Measurements from ENCODE around the gene IPO5. TPM values are rescaled to one million over a fixed set of nuclear protein-coding genes. Genes with fewer than 3 reads are reported as not detected.

Gene IPO5
- total and polyA plus RNA-seq, 3 experiments from 2014 or later: 38.2 to 239 (median 225) TPM

GRCh38 chr13:97928301-97928700 is 25.2 kb upstream of the IPO5 start:
- no peaks in the 10 kb centered on the region for H3K36me3 ChIP-seq (ENCODE audit: insufficient read depth, low read length)
- Mint-ChIP-seq H3K27me3 (peaks cover 0 to 13% of the 10 kb centered on the region in 2 donors), H3K27ac (no peak overlapping the region), H3K9me3 (peaks cover 0 to 1% (median 0%) of the 10 kb centered on the region in 5 donors), H3K36me3 (peaks cover 0 to 4% (median 0%) of the 10 kb centered on the region in 3 donors), H3K4me1 (no peaks in the 10 kb centered on the region), H3K4me3 (no peak overlapping the region)
- H3K4me3 ChIP-seq (ENCODE audit: low read length): no peak overlapping the region
- ChIA-PET CTCF (no interaction called here), POLR2A (no interaction called here)
- no peaks in the 10 kb centered on the region for H3K27me3 ChIP-seq (ENCODE audit: insufficient read depth, low read length, poor library complexity, severe bottlenecking)
- H3K27ac ChIP-seq (ENCODE audit: low read depth, low read length): no peak overlapping the region
- H3K4me1 ChIP-seq (ENCODE audit: insufficient read depth, low read length): no peaks in the 10 kb centered on the region
- H3K9me3 ChIP-seq (ENCODE audit: low read length): no peaks in the 10 kb centered on the region
- DNase-seq: no peak

- ChIA-PET POLR2A (no interaction called here), CTCF (no interaction called here)
- Histone ChIP-seq H3K27me3 (ENCODE audit: insufficient read depth, low read length, poor library complexity, severe bottlenecking) (peaks cover 5% of the 10 kb centered on the region), H3K4me1 (ENCODE audit: insufficient read depth, low read length) (no peaks in the 10 kb centered on the region), H3K4me3 (ENCODE audit: low read length) (no peak overlapping the region), H3K36me3 (ENCODE audit: insufficient read depth, low read length) (no peaks in the 10 kb centered on the region), H3K27ac (ENCODE audit: low read depth, low read length) (no peak overlapping the region), H3K9me3 (ENCODE audit: low read length) (no peaks in the 10 kb centered on the region)
- peaks cover 0 to 1% (median 0%) of the 10 kb centered on the region in 5 donors for H3K9me3 Mint-ChIP-seq
- DNase-seq: no peak
- peaks cover 5 to 37% of the 10 kb centered on the region in 2 donors for H3K27me3 Mint-ChIP-seq
- H3K27ac Mint-ChIP-seq: no peak overlapping the region
- no peak overlapping the region for H3K4me3 Mint-ChIP-seq
- H3K36me3 Mint-ChIP-seq: peaks cover 0 to 4% (median 0%) of the 10 kb centered on the region in 3 donors
- H3K4me1 Mint-ChIP-seq: no peaks in the 10 kb centered on the region
Measured at GRCh38 chr13:97932036-97932435, 21.4 kb upstream of the IPO5 start.

DNA sequence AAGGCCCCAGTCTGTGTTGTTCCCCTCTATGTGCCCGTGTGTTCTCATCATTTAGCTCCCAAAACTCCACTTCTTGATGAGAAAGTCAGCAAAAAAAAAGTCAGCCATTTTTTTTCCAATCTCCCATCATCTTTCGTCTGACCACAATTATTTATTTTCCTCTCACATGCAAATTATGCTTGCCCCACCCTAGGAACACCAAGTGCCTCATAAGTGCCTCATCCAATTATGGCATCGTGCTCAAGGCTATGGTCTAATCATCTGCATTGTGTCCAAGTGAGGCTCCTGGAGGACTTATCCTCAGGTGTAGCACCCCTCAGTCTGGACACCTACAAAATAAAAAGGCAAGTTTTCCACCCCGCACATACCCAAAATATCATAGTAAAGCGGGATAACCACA is 20.8 kb upstream of the IPO5 start:
- Histone ChIP-seq H3K4me1 (ENCODE audit: insufficient read depth, low read length) (no peaks in the 10 kb centered on the region), H3K4me3 (ENCODE audit: low read length) (no peak overlapping the region), H3K9me3 (ENCODE audit: low read length) (no peaks in the 10 kb centered on the region), H3K27ac (ENCODE audit: low read depth, low read length) (no peak overlapping the region), H3K36me3 (ENCODE audit: insufficient read depth, low read length) (no peaks in the 10 kb centered on the region), H3K27me3 (ENCODE audit: insufficient read depth, low read length, poor library complexity, severe bottlenecking) (peaks cover 5% of the 10 kb centered on the region)
- Mint-ChIP-seq H3K4me3 (no peak overlapping the region), H3K27me3 (peaks cover 7 to 40% of the 10 kb centered on the region in 2 donors), H3K9me3 (no peaks in the 10 kb centered on the region), H3K4me1 (no peaks in the 10 kb centered on the region), H3K36me3 (peaks cover 0 to 4% (median 0%) of the 10 kb centered on the region in 3 donors), H3K27ac (peak overlapping the region in 1 of 8 donors; percentile 56)
- ChIA-PET CTCF (no interaction called here), POLR2A (no interaction called here)
- no peak for DNase-seq

GRCh38 chr13:97933776-97934175 is 19.7 kb upstream of the IPO5 start:
- Mint-ChIP-seq H3K27me3 (peaks cover 10 to 49% of the 10 kb centered on the region in 2 donors), H3K9me3 (no peaks in the 10 kb centered on the region), H3K4me1 (no peaks in the 10 kb centered on the region), H3K36me3 (peaks cover 0 to 4% (median 0%) of the 10 kb centered on the region in 3 donors), H3K27ac (no peak overlapping the region), H3K4me3 (no peak overlapping the region)
- Histone ChIP-seq H3K27me3 (ENCODE audit: insufficient read depth, low read length, poor library complexity, severe bottlenecking) (peaks cover 5% of the 10 kb centered on the region), H3K4me1 (ENCODE audit: insufficient read depth, low read length) (no peaks in the 10 kb centered on the region), H3K27ac (ENCODE audit: low read depth, low read length) (no peak overlapping the region), H3K9me3 (ENCODE audit: low read length) (no peaks in the 10 kb centered on the region), H3K4me3 (ENCODE audit: low read length) (no peak overlapping the region), H3K36me3 (ENCODE audit: insufficient read depth, low read length) (no peaks in the 10 kb centered on the region)
- ChIA-PET POLR2A (no interaction called here), CTCF (no interaction called here)
- DNase-seq: no peak

GRCh38 chr13:97934590-97934989 is 18.9 kb upstream of the IPO5 start:
- H3K27ac Mint-ChIP-seq: no peak overlapping the region
- no peaks in the 10 kb centered on the region for H3K36me3 ChIP-seq (ENCODE audit: insufficient read depth, low read length)
- DNase-seq: no peak
- H3K9me3 Mint-ChIP-seq: no peaks in the 10 kb centered on the region
- H3K4me1 Mint-ChIP-seq: no peaks in the 10 kb centered on the region
- no peak overlapping the region for H3K4me3 ChIP-seq (ENCODE audit: low read length)
- peaks cover 10 to 52% of the 10 kb centered on the region in 2 donors for H3K27me3 Mint-ChIP-seq
- no peak overlapping the region for H3K4me3 Mint-ChIP-seq
- ChIA-PET CTCF (no interaction called here), POLR2A (no interaction called here)
- H3K27ac ChIP-seq (ENCODE audit: low read depth, low read length): no peak overlapping the region
- H3K4me1 ChIP-seq (ENCODE audit: insufficient read depth, low read length): no peaks in the 10 kb centered on the region
- H3K36me3 Mint-ChIP-seq: peaks cover 0 to 4% (median 0%) of the 10 kb centered on the region in 3 donors
- H3K27me3 ChIP-seq (ENCODE audit: insufficient read depth, low read length, poor library complexity, severe bottlenecking): peaks cover 5% of the 10 kb centered on the region
- no peaks in the 10 kb centered on the region for H3K9me3 ChIP-seq (ENCODE audit: low read length)

- H3K36me3 ChIP-seq (ENCODE audit: insufficient read depth, low read length): no peaks in the 10 kb centered on the region
- Mint-ChIP-seq H3K4me3 (no peak overlapping the region), H3K36me3 (peaks cover 0 to 4% (median 0%) of the 10 kb centered on the region in 3 donors), H3K27me3 (peaks cover 10 to 55% of the 10 kb centered on the region in 2 donors), H3K9me3 (no peaks in the 10 kb centered on the region), H3K27ac (no peak overlapping the region), H3K4me1 (no peaks in the 10 kb centered on the region)
- H3K27me3 ChIP-seq (ENCODE audit: insufficient read depth, low read length, poor library complexity, severe bottlenecking): peaks cover 5% of the 10 kb centered on the region
- no peaks in the 10 kb centered on the region for H3K4me1 ChIP-seq (ENCODE audit: insufficient read depth, low read length)
- no peaks in the 10 kb centered on the region for H3K9me3 ChIP-seq (ENCODE audit: low read length)
- ChIA-PET POLR2A (no interaction called here), CTCF (no interaction called here)
- no peak overlapping the region for H3K27ac ChIP-seq (ENCODE audit: low read depth, low read length)
- H3K4me3 ChIP-seq (ENCODE audit: low read length): no peak overlapping the region
- no peak for DNase-seq
Measured at GRCh38 chr13:97935071-97935470, 18.4 kb upstream of the IPO5 start.

- Mint-ChIP-seq H3K4me1 (no peaks in the 10 kb centered on the region), H3K27ac (no peak overlapping the region), H3K27me3 (peaks cover 12 to 54% of the 10 kb centered on the region in 2 donors), H3K36me3 (peaks cover 0 to 4% (median 0%) of the 10 kb centered on the region in 3 donors), H3K4me3 (no peak overlapping the region), H3K9me3 (no peaks in the 10 kb centered on the region)
- Histone ChIP-seq H3K36me3 (ENCODE audit: insufficient read depth, low read length) (no peaks in the 10 kb centered on the region), H3K9me3 (ENCODE audit: low read length) (no peaks in the 10 kb centered on the region), H3K27me3 (ENCODE audit: insufficient read depth, low read length, poor library complexity, severe bottlenecking) (peaks cover 5% of the 10 kb centered on the region), H3K4me3 (ENCODE audit: low read length) (no peak overlapping the region), H3K4me1 (ENCODE audit: insufficient read depth, low read length) (no peaks in the 10 kb centered on the region), H3K27ac (ENCODE audit: low read depth, low read length) (no peak overlapping the region)
- DNase-seq: no peak
- POLR2A ChIA-PET: no interaction called here
- CTCF ChIA-PET: no interaction called here
Measured at GRCh38 chr13:97936036-97936435, 17.4 kb upstream of the IPO5 start.

DNA sequence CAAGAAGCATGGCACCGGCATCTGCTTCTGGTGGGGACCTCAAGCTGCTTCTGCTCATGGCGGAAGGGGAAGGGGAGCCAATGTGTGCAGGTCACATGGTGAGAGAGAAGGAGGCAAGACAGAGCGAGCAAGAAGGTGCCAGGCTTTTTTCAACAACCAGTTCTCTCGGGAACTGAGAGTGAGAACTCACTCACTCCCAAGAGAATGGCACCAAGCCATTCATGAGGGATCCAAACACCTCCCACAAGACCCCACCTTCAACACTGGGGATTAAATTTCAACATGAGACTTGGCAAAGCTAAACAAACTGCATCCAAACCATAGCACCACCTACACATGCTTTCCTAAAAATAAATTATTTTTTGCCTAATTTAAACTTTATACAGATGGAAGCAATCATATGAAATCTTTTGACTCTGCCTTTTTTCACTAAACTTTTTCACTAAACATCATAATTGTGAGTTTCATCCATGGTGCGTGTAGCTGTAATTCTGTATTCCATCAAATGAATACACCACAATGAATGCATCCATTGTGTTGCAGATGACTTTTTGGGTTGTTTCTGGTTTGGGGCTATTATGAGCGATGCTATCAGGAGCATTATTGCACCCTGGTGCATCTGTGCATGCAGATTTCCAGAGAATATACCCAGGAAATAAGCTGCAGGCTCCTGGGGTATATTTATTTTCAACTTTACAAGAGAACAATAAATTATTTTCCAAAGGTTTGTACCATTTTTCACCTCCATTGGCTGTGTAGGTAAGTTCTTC is 14.6 kb upstream of the IPO5 start:
- Histone ChIP-seq H3K4me1 (ENCODE audit: insufficient read depth, low read length) (no peaks in the 10 kb centered on the region), H3K9me3 (ENCODE audit: low read length) (no peaks in the 10 kb centered on the region), H3K4me3 (ENCODE audit: low read length) (no peak overlapping the region), H3K36me3 (ENCODE audit: insufficient read depth, low read length) (no peaks in the 10 kb centered on the region), H3K27me3 (ENCODE audit: insufficient read depth, low read length, poor library complexity, severe bottlenecking) (peaks cover under 1% of the 10 kb centered on the region), H3K27ac (ENCODE audit: low read depth, low read length) (no peak overlapping the region)
- ChIA-PET POLR2A (no interaction called here), CTCF (no interaction called here)
- DNase-seq: no peak
- no peak overlapping the region for H3K27ac Mint-ChIP-seq
- H3K4me1 Mint-ChIP-seq: no peaks in the 10 kb centered on the region
- H3K36me3 Mint-ChIP-seq: no peaks in the 10 kb centered on the region
- H3K27me3 Mint-ChIP-seq: peaks cover 16 to 49% of the 10 kb centered on the region in 2 donors
- no peaks in the 10 kb centered on the region for H3K9me3 Mint-ChIP-seq
- no peak overlapping the region for H3K4me3 Mint-ChIP-seq

Measured in CD8-positive, alpha-beta memory T cell (primary cell).